Endothelial cell of umbilical vein (primary cell): ENCODE data around the gene COL1A1. TPM values are rescaled to one million over a fixed set of nuclear protein-coding genes. Genes with fewer than 3 reads are reported as not detected.

Experiments used
- BruUV-seq: library from RNA; stranded (reverse); fragments of 400-500 nt; replicated peaks from 2 replicates; lab custom pipeline; 2021; lab: Mats Ljungman, UMichigan
- CTCF ChIA-PET: fragments of 300-600, 350-600 bp; sonication (Branson Sonifier 250); formaldehyde crosslinking; loops from one replicate; lab custom pipeline; 2021; ENCODE audit warnings: antibody characterized with exemption, inconsistent platforms; lab: Charles Lee
- POLR2A ChIA-PET: fragments of 300-600, 350-600 bp; sonication (Branson Sonifier 250); formaldehyde crosslinking; loops from one replicate; lab custom pipeline; 2021; ENCODE audit warnings: antibody characterized with exemption, inconsistent platforms; lab: Charles Lee
- DNase-seq: peaks from one replicate; pipeline ENCODE4 v3.0.0-alpha.2; 2011; ENCODE audit warnings: low read depth, low spot score
- FAIRE-seq: peaks from 2 replicates; lab custom pipeline; 2011; peaks lifted over from hg19 to GRCh38; lab: Jason Lieb, UNC
- H2AFZ ChIP-seq: 2 replicates; pipeline ENCODE4 v1.6.0; 2012; ENCODE audit warnings: low read depth, low read length, control low read depth, inconsistent platforms
- H3K27ac ChIP-seq: 2 replicates; pipeline ENCODE4 v1.5.1; 2011; ENCODE audit warnings: low read depth, mild to moderate bottlenecking, control low read depth, low read length, moderate library complexity; ENCODE audit not compliant: insufficient read depth
- H3K27me3 ChIP-seq, 2 experiments: 2 replicates each; pipeline versions ENCODE4 v1.6.0 to v1.6.1; 2011; ENCODE audit warnings: low read length in 2 of 2, mixed read lengths in 1 of 2; ENCODE audit not compliant: control insufficient read depth in 2 of 2, insufficient read depth in 2 of 2
- H3K36me3 ChIP-seq, 2 experiments: 2 replicates in 1 of 2; 3 replicates in 1 of 2; pipeline ENCODE4 v1.5.1; 2011; ENCODE audit warnings: low read length in 2 of 2, mild to moderate bottlenecking in 1 of 2, moderate library complexity in 1 of 2; ENCODE audit not compliant: control insufficient read depth in 2 of 2, insufficient read depth in 2 of 2; ENCODE audit errors: extremely low read depth in 1 of 2
- H3K4me1 ChIP-seq: 3 replicates; pipeline ENCODE4 v1.5.1; 2011; ENCODE audit warnings: mild to moderate bottlenecking, low read length; ENCODE audit not compliant: control insufficient read depth, insufficient read depth; ENCODE audit errors: extremely low read depth
- H3K4me2 ChIP-seq: 2 replicates; pipeline ENCODE4 v1.6.1; 2011; ENCODE audit warnings: low read length, control low read depth, mixed read lengths; ENCODE audit not compliant: insufficient read depth
- H3K4me3 ChIP-seq, 3 experiments: fragments of 200-600 bp in 1 of 3; sonication (generic), shearing (Covaris generic) in 1 of 3; replicated peaks in 1 of 3; 2 replicates each; pipeline ENCODE4 v1.5.1; 2011 to 2016; ENCODE audit warnings: control low read depth in 3 of 3, low read length in 3 of 3, mild to moderate bottlenecking in 2 of 3, inconsistent platforms in 1 of 3, low read depth in 1 of 3, moderate library complexity in 1 of 3; ENCODE audit not compliant: insufficient read depth in 1 of 3
- H3K79me2 ChIP-seq: 2 replicates; pipeline ENCODE4 v1.6.0; 2012; ENCODE audit warnings: low read length, inconsistent platforms; ENCODE audit not compliant: control insufficient read depth, insufficient read depth
- H3K9ac ChIP-seq: replicated peaks from 2 replicates; pipeline ENCODE3; 2011; ENCODE audit warnings: low read length, control low read depth; ENCODE audit not compliant: insufficient read depth; ENCODE audit errors: extremely low read depth
- H3K9me1 ChIP-seq: replicated peaks from 3 replicates; pipeline ENCODE4 v1.6.0; 2011; ENCODE audit warnings: mild to moderate bottlenecking, low read length; ENCODE audit not compliant: control insufficient read depth, insufficient read depth; ENCODE audit errors: extremely low read depth
- H3K9me3 ChIP-seq: replicated peaks from 2 replicates; pipeline ENCODE4 v1.5.1; 2012; ENCODE audit warnings: low read length, inconsistent platforms; ENCODE audit not compliant: control insufficient read depth, insufficient read depth
- H4K20me1 ChIP-seq: replicated peaks from 2 replicates; pipeline ENCODE3; 2011; ENCODE audit warnings: mild to moderate bottlenecking, low read length; ENCODE audit not compliant: control insufficient read depth, insufficient read depth; ENCODE audit errors: extremely low read depth
- FOS ChIP-seq: IDR thresholded peaks from 2 replicates; pipeline ENCODE4 v1.6.1; 2011; ENCODE audit warnings: mild to moderate bottlenecking, low read length, moderate library complexity, borderline replicate concordance; ENCODE audit not compliant: insufficient read depth
- GATA2 ChIP-seq: IDR thresholded peaks from 2 replicates; pipeline ENCODE4 v1.7.0; 2011; ENCODE audit warnings: low read depth, mild to moderate bottlenecking, moderate library complexity, mixed read lengths, low read length; ENCODE audit not compliant: insufficient read length, insufficient read depth
- JUN ChIP-seq: IDR thresholded peaks from 2 replicates; pipeline ENCODE4 v1.6.1; 2011; ENCODE audit warnings: borderline replicate concordance, low read depth; ENCODE audit not compliant: insufficient read length, insufficient read depth
- MYC ChIP-seq: IDR thresholded peaks from one replicate; pipeline ENCODE4 v1.6.1; 2011; ENCODE audit warnings: mild to moderate bottlenecking, low read depth, low read length
- POLR2A ChIP-seq: IDR thresholded peaks from 2 replicates; pipeline ENCODE4 v1.6.1; 2012; ENCODE audit warnings: low read depth, mild to moderate bottlenecking, control low read depth, low read length
- POLR2AphosphoS5 ChIP-seq: IDR thresholded peaks from 2 replicates; pipeline ENCODE4 v1.6.1; 2012; ENCODE audit warnings: low read depth, mild to moderate bottlenecking, control low read depth, low read length, moderate library complexity; ENCODE audit not compliant: insufficient read depth
- dilution Hi-C: fragments of 300-500 bp; cut with MboI; formaldehyde crosslinking; loops from one replicate; pipeline ENCODE4 v1.15.0; 2019; ENCODE audit warnings: low sequenced_read_pairs; ENCODE audit not compliant: extremely low pct_ligation_motif_present
- intact Hi-C: fragments of 100-400 bp; cut with micrococcal nuclease; formaldehyde crosslinking; loops from one replicate; pipeline ENCODE4 v1.10.0; 2022
- polyA plus RNA-seq, 4 experiments: library from polyadenylated mRNA; depleted of rRNA in 3 of 4; stranded (reverse) in 3 of 4; unstranded in 1 of 4; fragments of >200 nt; gene quantifications; 2 replicates each; pipeline versions ENCODE4 v1.2.1 to v1.2.3, GENCODE V29; 2011 to 2012; ENCODE audit warnings: missing spikeins in 1 of 4
- total RNA-seq: library from RNA; stranded (reverse); gene quantifications from 2 replicates; pipeline ENCODE4 v1.2.3, GENCODE V29; 2021
- TF ChIP-seq, protein P1 (sequence below), 2 donors: IDR thresholded peaks; 1 replicate in 1 of 2; 2 replicates in 1 of 2; pipeline ENCODE4 v1.5.1; 2011; ENCODE audit warnings: low read length in 2 of 2, mild to moderate bottlenecking in 2 of 2, moderate library complexity in 2 of 2, control low read depth in 1 of 2, inconsistent platforms in 1 of 2, low read depth in 1 of 2; ENCODE audit not compliant: insufficient read depth in 1 of 2; ENCODE audit errors: extremely low read depth in 1 of 2
- TF ChIP-seq, protein P2 (sequence below): IDR thresholded peaks from 2 replicates; pipeline ENCODE4 v1.6.1; 2011; ENCODE audit not compliant: insufficient read depth, insufficient read length

The COL1A1 gene
- total and polyA plus RNA-seq, 2 donors (not counting 3 experiments of a cell fraction or from before 2014, with no cell fraction given): 0.07 TPM

DNA sequence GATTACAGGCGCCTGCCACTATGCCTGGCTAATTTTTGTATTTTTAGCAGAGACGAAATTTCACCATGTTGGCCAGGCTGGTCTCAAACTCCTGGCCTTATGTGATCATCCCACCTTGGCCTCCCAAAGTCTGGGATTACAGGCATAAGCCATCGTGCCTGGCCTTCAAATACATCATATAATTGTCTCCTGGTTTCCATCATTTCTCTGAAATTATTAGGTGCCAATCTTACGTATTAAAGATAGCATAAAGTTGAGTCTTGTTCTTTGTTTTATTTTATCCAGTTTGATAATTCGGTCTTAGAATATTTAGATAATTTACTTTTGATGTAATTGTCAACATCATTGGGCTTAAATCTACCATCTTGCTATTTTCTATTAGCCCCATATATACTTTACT is 40.0 kb upstream of the COL1A1 start:
- Histone ChIP-seq H3K4me1 (no peaks in the 10 kb centered on the region), H3K36me3 (no peaks in the 10 kb centered on the region), H3K9ac (no peak overlapping the region), H3K9me1 (no peaks in the 10 kb centered on the region), H4K20me1 (no peaks in the 10 kb centered on the region), H2AFZ (no peak overlapping the region), H3K27ac (no peak overlapping the region), H3K9me3 (no peaks in the 10 kb centered on the region), H3K79me2 (no peaks in the 10 kb centered on the region), H3K4me2 (no peak overlapping the region), H3K4me3 (no peak overlapping the region), H3K27me3 (peaks cover 15 to 23% of the 10 kb centered on the region in 2 experiments)
- intact Hi-C loops: no loop called here
- TF ChIP-seq POLR2A: no peak
- TF ChIP-seq, protein P1, sequence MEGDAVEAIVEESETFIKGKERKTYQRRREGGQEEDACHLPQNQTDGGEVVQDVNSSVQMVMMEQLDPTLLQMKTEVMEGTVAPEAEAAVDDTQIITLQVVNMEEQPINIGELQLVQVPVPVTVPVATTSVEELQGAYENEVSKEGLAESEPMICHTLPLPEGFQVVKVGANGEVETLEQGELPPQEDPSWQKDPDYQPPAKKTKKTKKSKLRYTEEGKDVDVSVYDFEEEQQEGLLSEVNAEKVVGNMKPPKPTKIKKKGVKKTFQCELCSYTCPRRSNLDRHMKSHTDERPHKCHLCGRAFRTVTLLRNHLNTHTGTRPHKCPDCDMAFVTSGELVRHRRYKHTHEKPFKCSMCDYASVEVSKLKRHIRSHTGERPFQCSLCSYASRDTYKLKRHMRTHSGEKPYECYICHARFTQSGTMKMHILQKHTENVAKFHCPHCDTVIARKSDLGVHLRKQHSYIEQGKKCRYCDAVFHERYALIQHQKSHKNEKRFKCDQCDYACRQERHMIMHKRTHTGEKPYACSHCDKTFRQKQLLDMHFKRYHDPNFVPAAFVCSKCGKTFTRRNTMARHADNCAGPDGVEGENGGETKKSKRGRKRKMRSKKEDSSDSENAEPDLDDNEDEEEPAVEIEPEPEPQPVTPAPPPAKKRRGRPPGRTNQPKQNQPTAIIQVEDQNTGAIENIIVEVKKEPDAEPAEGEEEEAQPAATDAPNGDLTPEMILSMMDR (IDR thresholded peaks at IDR 0.05; ENCODE audit: extremely low read depth in 1 of 2, insufficient read depth in 1 of 2, low read depth in 1 of 2, low read length in 2 of 2): no peak
- no peak for TF ChIP-seq JUN
- no peak for TF ChIP-seq POLR2AphosphoS5
- TF ChIP-seq, protein P2, sequence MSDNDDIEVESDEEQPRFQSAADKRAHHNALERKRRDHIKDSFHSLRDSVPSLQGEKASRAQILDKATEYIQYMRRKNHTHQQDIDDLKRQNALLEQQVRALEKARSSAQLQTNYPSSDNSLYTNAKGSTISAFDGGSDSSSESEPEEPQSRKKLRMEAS: no peak
- no peak for TF ChIP-seq FOS
- TF ChIP-seq MYC: no peak
- TF ChIP-seq GATA2: no peak
- dilution Hi-C loops: no loop called here
- DNase-seq (no peak), FAIRE-seq (no peak)
- ChIA-PET CTCF (interaction anchor here (1.6 kb wide), 1 partner anchor 54 kb away, joined by 4 read pairs; no protein-coding TSS in a partner anchor), POLR2A (no interaction called here)
- no TSS peak for BruUV-seq
